ENCODE results near the gene MMD2.

Gene MMD2

DNA sequence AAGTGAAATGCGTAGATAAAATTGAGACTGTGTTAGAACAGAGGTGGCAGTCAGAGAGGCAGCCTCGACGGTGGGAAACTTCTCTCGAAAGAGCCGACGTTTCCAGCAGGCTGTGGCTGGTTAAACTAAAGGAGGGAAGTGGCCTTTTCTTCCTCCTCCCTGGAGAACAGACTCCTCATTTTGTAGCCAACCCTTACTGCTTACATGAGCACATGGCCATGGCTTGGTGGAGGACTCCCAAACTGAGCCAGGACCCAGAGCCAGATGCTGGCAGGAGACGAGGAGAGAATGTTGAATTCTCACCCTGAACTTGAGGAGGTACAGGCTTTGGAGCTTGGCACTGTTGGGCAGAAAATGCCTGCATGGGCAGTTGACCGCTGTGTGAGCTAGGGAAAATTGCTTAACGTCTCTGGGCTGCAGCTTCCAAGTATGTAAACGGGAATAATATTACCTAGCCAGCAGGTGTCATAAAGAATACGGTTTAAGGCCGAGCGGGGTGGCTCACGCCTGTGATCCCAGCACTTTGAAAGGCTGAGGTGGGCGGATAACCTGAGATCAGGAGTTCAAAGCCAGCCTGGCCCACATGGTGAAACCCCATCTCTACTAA is 24.5 kb downstream of the MMD2 start:
- Histone ChIP-seq H3K9me3 (ENCODE audit: control insufficient read depth, low read length) (no peaks in the 10 kb centered on the region), H3K4me1 (ENCODE audit: control insufficient read depth, insufficient read depth, low read length, poor library complexity, severe bottlenecking) (no peaks in the 10 kb centered on the region), H3K36me3 (ENCODE audit: control insufficient read depth, insufficient read depth, low read length) (no peaks in the 10 kb centered on the region), H3K4me3 (ENCODE audit: extremely low read depth, insufficient read depth, low read length, poor library complexity, severe bottlenecking) (no peak overlapping the region), H3K27ac (ENCODE audit: low read depth, low read length, severe bottlenecking) (no peak overlapping the region)
- 82 to 86% methylated on average over 10 of the region's 15 CpGs for WGBS, 2 experiments (ENCODE audit: insufficient coverage in 2 of 2)

DNA sequence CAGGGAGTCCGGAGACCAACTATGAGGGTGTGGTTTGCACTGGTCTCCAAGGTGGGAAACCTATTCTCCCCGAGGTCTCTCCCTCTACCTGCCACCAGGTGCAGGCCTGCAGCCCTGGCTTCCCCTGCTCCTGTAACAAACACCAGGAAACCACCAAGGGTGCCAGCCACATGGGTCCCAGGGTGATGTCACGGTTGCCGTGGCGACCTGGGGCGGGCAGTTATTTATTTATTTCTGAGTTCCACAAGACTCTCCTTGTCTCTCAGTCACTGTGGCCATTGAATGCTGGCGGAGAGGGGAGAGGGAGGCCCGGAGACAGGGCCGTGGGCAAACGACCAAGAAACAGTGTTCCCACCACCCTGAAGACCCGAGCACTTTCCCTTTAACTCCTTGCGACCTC is 27.0 kb downstream of the MMD2 start:
- H3K4me1 ChIP-seq (ENCODE audit: control insufficient read depth, insufficient read depth, low read length, poor library complexity, severe bottlenecking): no peaks in the 10 kb centered on the region
- H3K4me3 ChIP-seq (ENCODE audit: extremely low read depth, insufficient read depth, low read length, poor library complexity, severe bottlenecking): no peak overlapping the region
- H3K9me3 ChIP-seq (ENCODE audit: control insufficient read depth, low read length): no peaks in the 10 kb centered on the region
- 44 to 63% methylated on average over 2 to 3 of the region's 12 CpGs for WGBS, 2 experiments (ENCODE audit: insufficient coverage in 2 of 2)
- no peaks in the 10 kb centered on the region for H3K36me3 ChIP-seq (ENCODE audit: control insufficient read depth, insufficient read depth, low read length)
- H3K27ac ChIP-seq (ENCODE audit: low read depth, low read length, severe bottlenecking): no peak overlapping the region

DNA sequence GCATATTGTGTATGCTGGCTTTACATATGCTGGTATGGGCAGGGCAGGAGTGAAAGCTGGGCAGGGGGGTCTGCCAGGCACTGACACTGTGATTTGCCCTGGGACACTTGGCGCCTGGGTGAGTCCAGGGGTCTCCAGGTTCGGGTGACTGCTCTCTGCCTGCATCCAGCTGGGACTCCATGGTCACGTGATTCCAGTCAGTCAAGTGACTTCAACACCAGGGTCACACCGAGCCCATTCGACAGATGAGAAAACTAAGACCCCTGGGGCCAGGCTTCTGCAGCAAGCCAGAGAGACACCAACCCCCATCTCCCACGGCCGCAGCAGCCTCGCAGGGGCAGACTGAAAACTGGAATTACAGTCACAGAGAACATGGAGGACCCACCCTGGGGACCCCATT is 30.0 kb downstream of the MMD2 start:
- no peak overlapping the region for H3K27ac ChIP-seq (ENCODE audit: low read depth, low read length, severe bottlenecking)
- no peak overlapping the region for H3K4me3 ChIP-seq (ENCODE audit: extremely low read depth, insufficient read depth, low read length, poor library complexity, severe bottlenecking)

DNA sequence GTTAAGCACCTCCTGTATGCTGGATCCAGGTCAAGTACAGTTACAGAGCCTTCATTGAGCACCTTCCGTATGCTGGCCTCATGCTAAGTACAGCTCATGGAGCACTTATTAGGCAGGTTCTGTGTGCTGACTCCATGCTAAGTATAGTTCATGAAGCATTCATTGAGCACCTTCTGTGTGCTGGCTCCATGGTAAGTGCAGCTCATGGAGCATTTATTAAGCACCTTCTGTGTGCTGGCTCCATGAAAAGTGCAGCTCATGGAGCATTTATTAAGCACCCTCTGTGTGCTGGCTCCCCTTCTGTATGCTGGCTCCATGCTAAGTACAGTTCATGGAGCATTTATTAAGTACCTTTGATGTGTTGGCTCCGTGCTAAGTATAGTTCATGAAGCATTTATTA is 30.5 kb downstream of the MMD2 start:
- Histone ChIP-seq H3K4me3 (ENCODE audit: extremely low read depth, insufficient read depth, low read length, poor library complexity, severe bottlenecking) (no peak overlapping the region), H3K4me1 (ENCODE audit: control insufficient read depth, insufficient read depth, low read length, poor library complexity, severe bottlenecking) (no peaks in the 10 kb centered on the region), H3K36me3 (ENCODE audit: control insufficient read depth, insufficient read depth, low read length) (no peaks in the 10 kb centered on the region), H3K9me3 (ENCODE audit: control insufficient read depth, low read length) (no peaks in the 10 kb centered on the region), H3K27ac (ENCODE audit: low read depth, low read length, severe bottlenecking) (no peak overlapping the region)
- WGBS, 2 experiments (ENCODE audit: insufficient coverage in 2 of 2): 67 to 95% methylated on average over 2 of the region's 2 CpGs

More for the DNA sequence above, 30.0 kb downstream of the MMD2 start:
- no peaks in the 10 kb centered on the region for H3K9me3 ChIP-seq (ENCODE audit: control insufficient read depth, low read length)
- WGBS, 2 experiments (ENCODE audit: insufficient coverage in 2 of 2): 87 to 92% methylated on average over 8 of the region's 8 CpGs
- H3K36me3 ChIP-seq (ENCODE audit: control insufficient read depth, insufficient read depth, low read length): no peaks in the 10 kb centered on the region
- no peaks in the 10 kb centered on the region for H3K4me1 ChIP-seq (ENCODE audit: control insufficient read depth, insufficient read depth, low read length, poor library complexity, severe bottlenecking)

DNA sequence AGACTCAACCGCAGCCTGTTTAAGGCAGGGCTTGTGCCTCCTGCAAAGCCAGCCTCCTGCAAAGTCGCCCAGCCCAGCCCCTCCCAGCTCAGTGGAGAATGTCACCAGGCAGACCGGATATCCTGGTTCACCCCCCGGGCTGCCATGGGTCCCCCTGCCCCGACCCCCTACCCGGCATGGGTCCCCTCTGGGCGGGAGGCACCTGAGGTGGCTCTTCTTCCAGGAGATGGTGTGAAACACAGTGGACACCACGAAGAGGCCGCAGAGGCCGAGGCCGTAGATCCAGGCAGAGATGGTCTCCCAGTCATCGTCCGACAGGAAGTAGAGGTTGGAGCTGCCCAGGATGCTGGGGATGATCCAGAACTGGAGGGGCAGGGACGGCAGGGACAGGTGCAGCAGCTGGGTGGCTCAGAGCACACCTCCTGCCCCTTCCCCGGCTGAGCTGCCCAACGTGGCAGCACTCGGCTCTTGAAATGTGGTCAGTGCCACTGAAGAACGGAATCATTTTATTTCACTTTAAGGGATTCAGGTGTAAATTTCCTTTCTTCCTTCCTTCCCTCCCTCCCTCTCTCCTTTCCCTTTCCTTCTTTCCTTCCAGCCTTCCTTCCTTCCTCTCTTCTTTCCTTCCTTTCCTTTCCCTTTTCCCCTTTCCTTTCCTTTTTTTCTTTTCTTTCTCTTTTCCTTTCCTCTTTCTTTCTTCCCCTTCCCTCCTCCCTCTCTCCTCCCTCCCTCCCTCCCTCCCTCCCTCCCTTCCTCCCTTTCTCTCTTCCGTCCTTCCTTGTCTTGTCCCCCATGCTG is 38.8 kb downstream of the MMD2 start:
- no peaks in the 10 kb centered on the region for H3K36me3 ChIP-seq (ENCODE audit: control insufficient read depth, insufficient read depth, low read length)
- WGBS, 2 experiments (ENCODE audit: insufficient coverage in 2 of 2): 73 to 84% methylated on average over 11 to 18 of the region's 19 CpGs
- no peak overlapping the region for H3K27ac ChIP-seq (ENCODE audit: low read depth, low read length, severe bottlenecking)
- no peaks in the 10 kb centered on the region for H3K4me1 ChIP-seq (ENCODE audit: control insufficient read depth, insufficient read depth, low read length, poor library complexity, severe bottlenecking)
- no peaks in the 10 kb centered on the region for H3K9me3 ChIP-seq (ENCODE audit: control insufficient read depth, low read length)
- H3K4me3 ChIP-seq (ENCODE audit: extremely low read depth, insufficient read depth, low read length, poor library complexity, severe bottlenecking): no peak overlapping the region

DNA sequence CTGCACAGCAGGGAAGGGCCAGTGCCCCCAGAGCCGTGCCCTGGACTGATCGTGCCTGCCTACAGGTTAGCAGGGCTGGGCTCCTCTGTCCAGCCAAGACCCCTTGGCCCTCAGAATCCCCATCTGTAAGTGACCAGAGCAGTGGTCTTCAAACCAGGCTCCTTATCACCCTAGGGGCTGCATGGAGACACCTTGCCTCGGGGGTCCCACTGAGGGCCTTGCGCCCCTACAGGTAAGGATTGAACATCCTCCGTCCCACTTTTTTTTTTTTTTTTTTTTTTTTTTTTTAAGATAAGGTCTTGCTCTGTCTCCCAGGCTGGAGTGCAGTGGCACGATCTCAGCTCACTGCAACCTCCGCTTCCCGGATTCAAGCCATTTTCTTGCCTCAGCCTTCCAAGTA is 42.9 kb downstream of the MMD2 start:
- Histone ChIP-seq H3K36me3 (ENCODE audit: control insufficient read depth, insufficient read depth, low read length) (no peaks in the 10 kb centered on the region), H3K4me1 (ENCODE audit: control insufficient read depth, insufficient read depth, low read length, poor library complexity, severe bottlenecking) (no peaks in the 10 kb centered on the region), H3K9me3 (ENCODE audit: control insufficient read depth, low read length) (no peaks in the 10 kb centered on the region), H3K27ac (ENCODE audit: low read depth, low read length, severe bottlenecking) (no peak overlapping the region), H3K4me3 (ENCODE audit: extremely low read depth, insufficient read depth, low read length, poor library complexity, severe bottlenecking) (no peak overlapping the region)
- WGBS, 2 experiments (ENCODE audit: insufficient coverage in 2 of 2): 85% methylated on average over 5 of the region's 8 CpGs; no CpG with 5 or more reads in 1 of the 2 experiments

DNA sequence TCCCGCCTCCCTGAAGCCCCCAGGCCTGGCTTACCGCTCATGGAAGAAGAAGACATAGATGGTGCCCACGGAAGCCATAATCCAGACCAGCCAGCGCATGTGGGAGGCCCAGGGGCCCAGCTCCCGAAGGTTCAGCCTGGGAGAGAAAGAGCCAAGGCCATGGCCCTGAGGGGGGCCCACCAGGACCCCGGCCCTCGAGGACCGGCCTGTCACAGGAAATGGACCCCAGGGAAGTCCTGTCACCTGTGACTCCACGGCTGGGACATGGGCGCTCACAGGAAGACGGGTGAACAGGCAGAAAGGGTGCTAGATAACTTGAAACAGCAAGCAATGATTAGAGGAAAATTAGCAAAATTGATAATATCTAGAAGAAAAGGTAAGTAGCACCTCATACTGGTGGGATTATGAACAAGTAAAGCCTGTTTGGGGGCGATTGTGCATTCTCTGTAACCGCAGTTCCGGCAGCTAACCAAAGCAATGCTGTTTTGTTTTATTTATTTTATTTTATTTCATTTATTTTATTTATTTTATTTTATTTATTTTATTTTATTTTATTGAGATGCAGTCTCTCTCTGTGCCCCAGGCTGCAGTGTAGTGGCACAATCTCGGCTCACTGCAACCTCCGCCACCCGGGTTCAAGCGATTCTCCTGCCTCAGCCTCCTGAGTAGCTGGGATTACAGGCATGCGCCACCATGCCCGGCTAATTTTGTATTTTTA is 47.7 kb downstream of the MMD2 start:
- 89 to 93% methylated on average over 12 to 15 of the region's 20 CpGs for WGBS, 2 experiments (ENCODE audit: insufficient coverage in 2 of 2)
- no peaks in the 10 kb centered on the region for H3K4me1 ChIP-seq (ENCODE audit: control insufficient read depth, insufficient read depth, low read length, poor library complexity, severe bottlenecking)
- H3K27ac ChIP-seq (ENCODE audit: low read depth, low read length, severe bottlenecking): no peak overlapping the region
- H3K9me3 ChIP-seq (ENCODE audit: control insufficient read depth, low read length): no peaks in the 10 kb centered on the region
- H3K4me3 ChIP-seq (ENCODE audit: extremely low read depth, insufficient read depth, low read length, poor library complexity, severe bottlenecking): no peak overlapping the region
- no peaks in the 10 kb centered on the region for H3K36me3 ChIP-seq (ENCODE audit: control insufficient read depth, insufficient read depth, low read length)

DNA sequence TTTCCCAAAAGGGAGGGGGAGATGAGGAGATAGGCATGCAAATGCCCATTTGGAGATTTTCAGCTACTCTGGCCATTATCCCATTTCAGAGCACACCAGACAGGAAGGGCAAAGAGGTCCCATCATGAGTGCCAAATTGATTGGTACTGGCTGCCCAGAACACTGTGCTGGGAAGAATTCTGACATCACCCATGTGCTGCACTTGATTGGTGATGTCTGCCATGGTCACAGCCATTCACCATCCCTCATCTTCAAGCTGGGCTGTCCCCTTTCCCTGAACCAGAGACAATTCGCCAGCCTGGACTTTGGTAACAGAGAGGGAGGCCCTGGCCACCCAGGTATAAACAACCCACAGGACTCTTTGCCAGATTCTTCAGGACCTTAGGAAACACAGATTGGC is 52.3 kb downstream of the MMD2 start:
- H3K9me3 ChIP-seq (ENCODE audit: control insufficient read depth, low read length): no peaks in the 10 kb centered on the region
- H3K4me3 ChIP-seq (ENCODE audit: extremely low read depth, insufficient read depth, low read length, poor library complexity, severe bottlenecking): no peak overlapping the region
- no peak overlapping the region for H3K27ac ChIP-seq (ENCODE audit: low read depth, low read length, severe bottlenecking)
- no peaks in the 10 kb centered on the region for H3K4me1 ChIP-seq (ENCODE audit: control insufficient read depth, insufficient read depth, low read length, poor library complexity, severe bottlenecking)
- 88 to 90% methylated on average over 1 of the region's 1 CpG for WGBS, 2 experiments (ENCODE audit: insufficient coverage in 2 of 2)
- H3K36me3 ChIP-seq (ENCODE audit: control insufficient read depth, insufficient read depth, low read length): no peaks in the 10 kb centered on the region

DNA sequence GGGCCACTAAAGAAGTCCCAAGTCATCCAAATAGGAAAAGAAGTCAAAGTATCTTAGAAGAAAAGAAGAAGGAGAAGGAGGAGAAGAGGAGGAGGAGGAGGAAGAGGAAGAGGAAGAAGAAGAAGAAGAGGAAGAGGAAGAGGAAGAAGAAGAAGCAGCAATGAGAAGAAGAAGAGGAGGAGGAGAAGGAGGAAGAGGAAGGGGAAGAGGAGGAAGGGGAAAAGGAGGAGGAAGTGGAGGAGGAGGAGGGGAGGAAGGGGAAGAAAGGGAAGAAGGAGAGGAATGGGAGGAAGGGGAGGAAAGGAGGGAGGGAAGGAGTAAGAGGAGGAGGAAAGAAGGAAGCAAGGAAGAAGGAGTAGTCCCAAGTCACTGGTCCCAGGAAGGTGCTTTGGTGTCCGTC is 53.8 kb downstream of the MMD2 start:
- Histone ChIP-seq H3K4me1 (ENCODE audit: control insufficient read depth, insufficient read depth, low read length, poor library complexity, severe bottlenecking) (no peaks in the 10 kb centered on the region), H3K4me3 (ENCODE audit: extremely low read depth, insufficient read depth, low read length, poor library complexity, severe bottlenecking) (no peak overlapping the region), H3K27ac (ENCODE audit: low read depth, low read length, severe bottlenecking) (no peak overlapping the region), H3K36me3 (ENCODE audit: control insufficient read depth, insufficient read depth, low read length) (no peaks in the 10 kb centered on the region), H3K9me3 (ENCODE audit: control insufficient read depth, low read length) (no peaks in the 10 kb centered on the region)
- WGBS, 2 experiments (ENCODE audit: insufficient coverage in 2 of 2): 83% methylated on average over 1 of the region's 1 CpG; no CpG with 5 or more reads in 1 of the 2 experiments

DNA sequence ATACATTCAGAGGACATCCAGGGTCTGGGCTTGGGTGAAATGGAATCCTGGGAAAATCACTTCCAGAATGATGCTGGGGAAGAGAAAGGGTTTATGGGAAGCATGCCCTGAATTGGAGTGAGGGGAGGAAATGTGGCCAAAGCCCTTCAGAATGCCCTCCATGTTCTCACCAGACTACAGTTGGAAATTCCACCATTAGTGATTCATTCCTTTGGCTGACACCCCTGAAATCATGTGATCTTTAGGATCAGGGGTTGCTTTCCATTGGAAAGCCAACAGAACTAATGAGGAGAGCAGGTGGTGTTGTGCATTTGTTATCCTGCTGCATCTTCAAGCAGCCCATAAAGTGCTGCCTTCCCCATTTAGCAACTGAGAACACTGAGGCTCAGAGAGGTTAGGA is 54.6 kb downstream of the MMD2 start:
- H3K4me3 ChIP-seq (ENCODE audit: extremely low read depth, insufficient read depth, low read length, poor library complexity, severe bottlenecking): no peak overlapping the region
- H3K4me1 ChIP-seq (ENCODE audit: control insufficient read depth, insufficient read depth, low read length, poor library complexity, severe bottlenecking): no peaks in the 10 kb centered on the region
- no peaks in the 10 kb centered on the region for H3K36me3 ChIP-seq (ENCODE audit: control insufficient read depth, insufficient read depth, low read length)
- H3K9me3 ChIP-seq (ENCODE audit: control insufficient read depth, low read length): no peaks in the 10 kb centered on the region
- H3K27ac ChIP-seq (ENCODE audit: low read depth, low read length, severe bottlenecking): no peak overlapping the region

DNA sequence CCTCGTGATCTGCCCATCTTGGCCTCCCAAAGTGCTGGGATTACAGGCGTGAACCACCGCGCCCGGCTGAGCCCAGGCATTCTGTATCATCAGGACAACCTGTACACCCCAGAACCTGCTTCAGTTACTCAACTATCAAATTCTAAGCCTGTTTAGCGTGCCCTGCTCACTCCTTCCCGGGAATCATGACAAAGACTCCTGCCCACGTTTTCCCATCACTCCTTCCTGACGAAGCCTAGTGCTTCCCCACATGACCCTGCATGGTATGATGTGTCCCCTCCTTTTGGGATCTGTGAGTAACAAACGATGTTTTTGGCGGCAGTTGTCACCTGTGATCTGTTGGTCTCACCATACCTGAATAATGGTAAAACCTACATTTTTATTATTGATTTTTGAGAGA is 63.2 kb downstream of the MMD2 start:
- Histone ChIP-seq H3K36me3 (ENCODE audit: control insufficient read depth, insufficient read depth, low read length) (no peaks in the 10 kb centered on the region), H3K4me1 (ENCODE audit: control insufficient read depth, insufficient read depth, low read length, poor library complexity, severe bottlenecking) (no peaks in the 10 kb centered on the region), H3K9me3 (ENCODE audit: control insufficient read depth, low read length) (no peaks in the 10 kb centered on the region), H3K4me3 (ENCODE audit: extremely low read depth, insufficient read depth, low read length, poor library complexity, severe bottlenecking) (no peak overlapping the region), H3K27ac (ENCODE audit: low read depth, low read length, severe bottlenecking) (no peak overlapping the region)
- 79 to 99% methylated on average over 7 to 10 of the region's 11 CpGs for WGBS, 2 experiments (ENCODE audit: insufficient coverage in 2 of 2)

All from mesodermal cell (in vitro differentiated cells).